Fibroblast of the aortic adventitia (primary cell): ENCODE data around the gene MDK. TPM values are rescaled to one million over a fixed set of nuclear protein-coding genes. Genes with fewer than 3 reads are reported as not detected.

Experiments
- DNase-seq: peaks from one replicate; pipeline ENCODE4 v3.0.0-alpha.2; 2010; ENCODE audit warnings: low read depth
- H3K4me3 ChIP-seq: 2 replicates; pipeline ENCODE4 v1.5.1; 2011; ENCODE audit warnings: low read depth, mild to moderate bottlenecking, control low read depth, low read length, moderate library complexity
- total RNA-seq: library from RNA; depleted of rRNA; stranded (reverse); fragments of >200 nt; gene quantifications from 2 replicates; pipeline ENCODE4 v1.2.3, GENCODE V29; 2012; ENCODE audit warnings: low replicate concordance
- TF ChIP-seq, protein P1 (sequence below): IDR thresholded peaks from 2 replicates; pipeline ENCODE4 v1.5.1; 2011; ENCODE audit warnings: mild to moderate bottlenecking, low read length, control low read depth, inconsistent platforms; ENCODE audit not compliant: insufficient read depth

Gene MDK
- total RNA-seq, 1 donor, result 52.2 TPM

- H3K4me3 ChIP-seq, result no peak overlapping the region
- no peak for DNase-seq
- TF ChIP-seq, protein P1, sequence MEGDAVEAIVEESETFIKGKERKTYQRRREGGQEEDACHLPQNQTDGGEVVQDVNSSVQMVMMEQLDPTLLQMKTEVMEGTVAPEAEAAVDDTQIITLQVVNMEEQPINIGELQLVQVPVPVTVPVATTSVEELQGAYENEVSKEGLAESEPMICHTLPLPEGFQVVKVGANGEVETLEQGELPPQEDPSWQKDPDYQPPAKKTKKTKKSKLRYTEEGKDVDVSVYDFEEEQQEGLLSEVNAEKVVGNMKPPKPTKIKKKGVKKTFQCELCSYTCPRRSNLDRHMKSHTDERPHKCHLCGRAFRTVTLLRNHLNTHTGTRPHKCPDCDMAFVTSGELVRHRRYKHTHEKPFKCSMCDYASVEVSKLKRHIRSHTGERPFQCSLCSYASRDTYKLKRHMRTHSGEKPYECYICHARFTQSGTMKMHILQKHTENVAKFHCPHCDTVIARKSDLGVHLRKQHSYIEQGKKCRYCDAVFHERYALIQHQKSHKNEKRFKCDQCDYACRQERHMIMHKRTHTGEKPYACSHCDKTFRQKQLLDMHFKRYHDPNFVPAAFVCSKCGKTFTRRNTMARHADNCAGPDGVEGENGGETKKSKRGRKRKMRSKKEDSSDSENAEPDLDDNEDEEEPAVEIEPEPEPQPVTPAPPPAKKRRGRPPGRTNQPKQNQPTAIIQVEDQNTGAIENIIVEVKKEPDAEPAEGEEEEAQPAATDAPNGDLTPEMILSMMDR, result no peak
These were observed 40.0 kb upstream of the MDK start for GRCh38 chr11:46341454-46341853.

GRCh38 chr11:46342239-46342638 is 39.2 kb upstream of the MDK start:
- H3K4me3 ChIP-seq, result no peak overlapping the region
- no peak for DNase-seq
- TF ChIP-seq, protein P1, result no peak

DNA sequence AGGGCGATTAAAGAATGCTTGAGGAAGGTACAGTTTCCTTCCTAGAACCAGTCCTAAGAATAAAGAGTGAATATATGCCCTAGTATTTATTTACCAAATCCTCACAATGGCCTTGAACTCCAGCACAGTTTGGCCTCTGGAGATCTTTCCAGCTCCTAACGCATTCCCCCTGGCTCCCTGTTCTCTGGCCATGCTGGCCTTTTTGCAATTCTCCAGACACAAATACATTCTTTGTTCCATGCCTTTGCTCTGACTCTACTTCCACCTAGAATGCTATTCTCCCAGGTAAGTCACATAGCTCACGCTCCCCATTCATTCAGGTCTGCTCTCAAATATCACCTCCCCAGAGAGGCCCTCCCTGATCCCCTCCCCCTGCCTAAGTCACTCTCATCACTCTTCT is 37.9 kb upstream of the MDK start:
- TF ChIP-seq, protein P1, result no peak

GRCh38 chr11:46345131-46345597 is 36.3 kb upstream of the MDK start:
- H3K4me3 ChIP-seq, result no peak overlapping the region
- TF ChIP-seq, protein P1, result no peak
- DNase-seq, result no peak

More for the DNA sequence above, 37.9 kb upstream of the MDK start:
- no peak for DNase-seq
- no peak overlapping the region for H3K4me3 ChIP-seq

DNA sequence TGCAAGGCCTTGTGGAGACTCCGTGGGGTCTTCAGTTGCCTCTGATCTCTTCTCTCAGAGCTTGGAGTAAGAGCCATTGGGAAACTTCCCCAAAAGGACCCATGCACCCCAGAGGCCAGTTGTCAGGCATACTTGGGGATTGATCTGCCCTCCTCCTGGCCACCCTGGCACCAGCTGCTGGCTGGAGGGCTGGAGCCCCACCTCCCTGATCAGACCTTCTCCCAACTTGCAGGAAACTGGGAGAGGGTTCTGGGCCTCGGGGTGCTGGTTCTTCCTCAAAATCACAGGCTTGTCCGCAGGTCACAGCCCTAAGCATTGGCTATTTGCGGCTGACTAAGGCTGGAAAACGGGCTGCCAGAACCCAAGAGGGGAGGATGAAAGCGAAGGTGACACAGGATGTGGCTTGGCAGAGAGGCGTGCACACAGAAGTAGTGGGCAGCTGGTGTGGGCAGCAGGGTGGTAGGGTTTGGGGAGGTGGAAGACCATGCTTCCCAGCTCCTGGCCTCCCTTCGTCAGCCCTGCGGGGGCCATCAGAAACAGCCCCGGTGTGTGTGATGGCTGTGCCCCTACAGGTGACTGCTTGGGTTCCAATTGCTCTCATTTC is 35.5 kb upstream of the MDK start:
- DNase-seq, result no peak

GRCh38 chr11:46346886-46347636 is 34.4 kb upstream of the MDK start, which contains the start of gene DGKZ:
Gene DGKZ (plus strand): TSS chr11:46347463. CDS start chr11:46347660, 197 bp downstream.
- DNase-seq, result peak; percentile 71
- H3K4me3 ChIP-seq, result peak within 1 kb of the TSS; percentile 86
- TF ChIP-seq, protein P1, result peak; percentile 53

More for the DNA sequence above, 35.5 kb upstream of the MDK start:
- H3K4me3 ChIP-seq, result no peak overlapping the region
- TF ChIP-seq, protein P1, result no peak
